ENCODE data around the gene PTPRH.

DNA sequence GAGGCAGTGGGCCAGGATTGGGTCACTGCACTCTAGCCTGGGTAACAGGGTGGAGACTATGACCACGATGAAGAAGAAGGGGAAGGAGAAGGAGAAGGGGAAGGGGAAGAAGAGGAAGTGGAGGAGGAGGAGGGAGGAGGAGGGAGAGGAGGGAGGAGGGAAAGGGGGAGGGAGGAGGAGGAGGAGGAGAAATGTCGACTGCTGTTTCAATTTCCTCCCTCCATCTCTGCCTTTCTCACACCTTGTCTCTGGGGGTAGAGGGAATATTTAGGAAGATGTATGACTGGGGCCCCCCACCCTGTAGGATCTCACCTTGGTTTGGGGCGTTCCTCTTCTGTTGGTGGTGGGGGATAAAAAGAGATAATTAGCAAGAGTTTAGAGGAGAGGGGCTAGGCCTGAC is 64.1 kb downstream of the PTPRH start:
- TF ChIP-seq, protein P1, sequence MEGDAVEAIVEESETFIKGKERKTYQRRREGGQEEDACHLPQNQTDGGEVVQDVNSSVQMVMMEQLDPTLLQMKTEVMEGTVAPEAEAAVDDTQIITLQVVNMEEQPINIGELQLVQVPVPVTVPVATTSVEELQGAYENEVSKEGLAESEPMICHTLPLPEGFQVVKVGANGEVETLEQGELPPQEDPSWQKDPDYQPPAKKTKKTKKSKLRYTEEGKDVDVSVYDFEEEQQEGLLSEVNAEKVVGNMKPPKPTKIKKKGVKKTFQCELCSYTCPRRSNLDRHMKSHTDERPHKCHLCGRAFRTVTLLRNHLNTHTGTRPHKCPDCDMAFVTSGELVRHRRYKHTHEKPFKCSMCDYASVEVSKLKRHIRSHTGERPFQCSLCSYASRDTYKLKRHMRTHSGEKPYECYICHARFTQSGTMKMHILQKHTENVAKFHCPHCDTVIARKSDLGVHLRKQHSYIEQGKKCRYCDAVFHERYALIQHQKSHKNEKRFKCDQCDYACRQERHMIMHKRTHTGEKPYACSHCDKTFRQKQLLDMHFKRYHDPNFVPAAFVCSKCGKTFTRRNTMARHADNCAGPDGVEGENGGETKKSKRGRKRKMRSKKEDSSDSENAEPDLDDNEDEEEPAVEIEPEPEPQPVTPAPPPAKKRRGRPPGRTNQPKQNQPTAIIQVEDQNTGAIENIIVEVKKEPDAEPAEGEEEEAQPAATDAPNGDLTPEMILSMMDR (IDR thresholded peaks at IDR 0.05), result no peak
- no peak for TF ChIP-seq EZH2 (IDR thresholded peaks at IDR 0.05; ENCODE audit: borderline replicate concordance, insufficient read depth, low read depth, low read length, poor library complexity, severe bottlenecking)

All from B cell (primary cell).